Activated T-helper 2 cell treated with anti-CD3 and anti-CD28 coated beads, Interferon-gamma antibody, Interleukin-2, Interleukin-4, amounts not matched to agents 10 μg/mL and 5 μg/mL and 100 μg/mL, durations not matched to agents 14 hours and 24 hours and 36 hours (primary cell): ENCODE measurements around the gene ELFN1. TPM values are rescaled to one million over a fixed set of nuclear protein-coding genes. Genes with fewer than 3 reads are reported as not detected.
"Not testable (repeated sequence)": the region's sequence is repeated elsewhere in the genome, so short reads cannot be mapped to it uniquely, and the experiment has no call there.

Experiments used
- DNase-seq: peaks from one replicate; pipeline ENCODE4 v3.0.0; 2021; ENCODE audit warnings: low spot score
- H3K27ac Mint-ChIP-seq: one replicate; pipeline ENCODE4 v1.8.0; 2021; ENCODE audit warnings: mixed read lengths
- H3K27me3 Mint-ChIP-seq: one replicate; pipeline ENCODE4 v1.8.0; 2021; ENCODE audit warnings: low read depth, mixed read lengths
- H3K36me3 Mint-ChIP-seq: one replicate; pipeline ENCODE4 v1.8.0; 2021; ENCODE audit warnings: low read depth, mixed read lengths
- H3K4me1 Mint-ChIP-seq: one replicate; pipeline ENCODE4 v1.8.0; 2021; ENCODE audit warnings: low read depth, mixed read lengths
- H3K4me3 Mint-ChIP-seq: one replicate; pipeline ENCODE4 v1.8.0; 2021; ENCODE audit warnings: low read depth, mild to moderate bottlenecking, moderate library complexity, mixed read lengths
- H3K9me3 Mint-ChIP-seq: one replicate; pipeline ENCODE4 v1.8.0; 2021; ENCODE audit warnings: mixed read lengths
- intact Hi-C: fragments of 100-400 bp; cut with micrococcal nuclease; formaldehyde crosslinking; loops from one replicate; pipeline ENCODE4 v1.15.1; 2023
- total RNA-seq: library from RNA; stranded (reverse); gene quantifications from 2 replicates; pipeline ENCODE4 v1.2.3, GENCODE V29; 2022

ELFN1 gene
- total RNA-seq, 1 donor from 2014 or later = not detected

DNA sequence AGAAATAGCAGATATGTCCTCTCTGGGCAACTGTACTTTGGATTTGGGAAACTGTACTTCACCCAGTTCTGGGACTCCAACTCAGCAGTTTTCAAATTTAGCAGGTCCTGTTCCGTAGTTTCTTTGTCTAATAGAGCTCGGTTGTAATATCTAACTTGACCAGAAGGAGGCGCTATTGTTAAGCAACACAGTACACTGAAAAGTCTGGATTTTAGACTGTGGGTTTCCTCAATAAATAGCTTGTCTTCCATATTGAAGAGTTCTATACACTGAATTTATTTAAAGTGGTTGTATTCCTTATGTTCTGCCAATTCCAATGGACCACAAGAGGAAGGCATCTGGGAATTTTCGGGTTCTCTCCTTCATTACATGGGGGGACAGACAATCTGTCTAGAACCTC is 39.8 kb downstream of the ELFN1 start:
- no peaks in the 10 kb centered on the region for H3K27me3 Mint-ChIP-seq
- no peaks in the 10 kb centered on the region for H3K36me3 Mint-ChIP-seq
- H3K4me3 Mint-ChIP-seq = no peak overlapping the region
- H3K27ac Mint-ChIP-seq = no peak overlapping the region
- DNase-seq = no peak
- H3K9me3 Mint-ChIP-seq = peaks cover 8% of the 10 kb centered on the region
- intact Hi-C loops = no loop called here
- H3K4me1 Mint-ChIP-seq = no peaks in the 10 kb centered on the region

DNA sequence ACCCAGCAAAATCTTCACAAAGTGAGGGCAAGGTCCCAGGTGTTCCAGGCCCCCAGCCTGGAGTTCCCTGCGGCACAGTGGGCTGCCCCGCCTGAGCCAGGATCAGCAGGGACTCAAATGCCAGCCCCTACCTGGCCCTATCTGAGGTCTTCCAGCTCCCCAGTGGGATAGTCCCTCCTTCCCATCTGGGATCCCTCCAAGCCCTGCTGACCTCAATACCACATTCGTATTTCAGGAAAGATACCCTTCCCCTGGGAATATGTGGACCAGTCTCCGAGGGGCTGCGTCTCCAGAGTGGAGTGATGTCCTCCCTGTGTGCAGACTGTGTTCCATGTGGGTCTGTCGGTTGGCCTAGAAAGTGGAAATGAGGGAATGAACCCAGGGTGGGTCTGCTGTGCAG is 40.9 kb downstream of the ELFN1 start:
- Mint-ChIP-seq H3K36me3 (no peaks in the 10 kb centered on the region), H3K27ac (no peak overlapping the region), H3K27me3 (no peaks in the 10 kb centered on the region), H3K4me1 (no peaks in the 10 kb centered on the region), H3K9me3 (peaks cover 8% of the 10 kb centered on the region), H3K4me3 (no peak overlapping the region)
- intact Hi-C loops = no loop called here
- DNase-seq = no peak

DNA sequence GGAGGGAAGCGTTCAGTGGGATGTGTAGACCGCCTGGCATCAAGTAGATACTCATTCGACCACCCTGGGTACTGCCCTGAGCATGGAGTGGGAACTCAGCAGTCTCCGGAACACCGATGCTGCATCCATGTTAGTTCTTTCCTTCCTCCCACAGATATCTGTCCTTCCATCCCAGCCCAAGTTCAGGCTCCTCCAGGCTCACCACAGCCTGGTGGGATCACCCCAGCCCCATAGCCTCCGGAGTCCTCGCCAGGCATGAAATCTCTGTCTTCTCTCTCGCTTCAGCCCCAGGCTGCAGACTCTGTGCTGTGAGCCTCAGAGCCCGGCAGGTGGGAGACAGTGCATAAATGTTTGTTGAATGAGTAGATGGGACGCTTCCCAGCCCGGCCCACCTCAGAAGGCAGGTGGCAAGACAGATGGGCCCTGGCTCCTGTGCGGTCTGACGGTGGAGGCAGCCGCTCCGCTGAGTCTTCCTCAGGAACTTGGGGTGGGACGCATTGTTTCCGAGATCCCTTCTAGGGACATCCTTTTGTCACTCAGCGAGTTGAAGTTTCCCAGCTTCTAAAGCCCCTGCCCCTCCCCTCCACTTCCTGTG is 42.9 kb downstream of the ELFN1 start:
- H3K36me3 Mint-ChIP-seq = no peaks in the 10 kb centered on the region
- H3K27me3 Mint-ChIP-seq = no peaks in the 10 kb centered on the region
- no peak for DNase-seq
- intact Hi-C loops = no loop called here
- H3K9me3 Mint-ChIP-seq = peaks cover 8% of the 10 kb centered on the region
- no peak overlapping the region for H3K4me3 Mint-ChIP-seq
- no peaks in the 10 kb centered on the region for H3K4me1 Mint-ChIP-seq
- no peak overlapping the region for H3K27ac Mint-ChIP-seq

DNA sequence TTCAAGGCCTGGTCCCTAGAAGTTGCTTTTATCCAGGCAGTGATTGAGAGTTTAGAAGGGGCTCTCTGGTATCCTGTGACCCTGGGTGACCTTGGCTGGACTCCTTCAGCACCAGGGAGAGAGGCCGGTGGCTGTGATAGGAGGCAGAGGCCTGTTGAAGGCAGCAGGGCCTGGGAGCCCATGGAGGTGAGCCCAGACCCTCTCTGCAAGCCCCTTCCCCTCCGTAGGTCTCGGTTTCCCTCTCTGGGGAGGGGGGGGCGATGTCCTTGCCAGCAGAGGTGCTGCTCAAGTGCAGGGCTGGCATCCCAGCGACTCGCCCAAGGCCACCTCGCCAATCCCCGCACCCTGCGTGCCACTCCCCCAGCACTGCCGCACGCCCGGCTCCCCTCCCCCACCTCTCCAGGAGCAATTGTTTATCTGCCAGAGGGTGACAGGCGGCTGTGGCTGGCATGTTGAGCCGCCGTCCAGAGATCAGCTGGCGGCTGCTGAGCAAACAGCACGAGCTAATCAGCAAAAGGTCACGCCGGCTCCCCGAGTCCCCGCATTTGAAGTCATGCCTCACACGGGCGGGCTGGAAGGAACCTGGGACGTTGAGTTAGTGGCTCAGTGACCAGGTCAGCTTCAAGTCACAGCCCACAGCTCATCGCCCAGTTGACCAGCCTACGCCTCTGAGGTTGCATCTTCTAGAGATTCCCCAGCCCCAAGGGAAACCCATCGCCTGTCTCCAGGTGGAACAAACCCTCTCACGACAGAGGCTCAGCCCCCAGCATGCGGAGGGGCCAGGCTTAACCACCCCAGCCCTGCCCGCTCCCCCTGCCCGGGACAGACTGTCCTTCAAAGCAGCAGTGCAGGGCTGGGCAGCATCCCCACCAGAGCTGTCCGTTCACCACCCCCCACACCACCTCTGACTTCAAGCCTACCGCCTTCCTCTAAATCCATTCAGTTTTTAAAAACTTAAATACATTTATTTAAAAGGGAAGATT is 43.7 kb downstream of the ELFN1 start:
- Mint-ChIP-seq H3K4me3 (no peak overlapping the region), H3K27me3 (no peaks in the 10 kb centered on the region), H3K9me3 (peaks cover 8% of the 10 kb centered on the region), H3K4me1 (no peaks in the 10 kb centered on the region), H3K27ac (no peak overlapping the region), H3K36me3 (no peaks in the 10 kb centered on the region)
- intact Hi-C loops = no loop called here
- DNase-seq = no peak

DNA sequence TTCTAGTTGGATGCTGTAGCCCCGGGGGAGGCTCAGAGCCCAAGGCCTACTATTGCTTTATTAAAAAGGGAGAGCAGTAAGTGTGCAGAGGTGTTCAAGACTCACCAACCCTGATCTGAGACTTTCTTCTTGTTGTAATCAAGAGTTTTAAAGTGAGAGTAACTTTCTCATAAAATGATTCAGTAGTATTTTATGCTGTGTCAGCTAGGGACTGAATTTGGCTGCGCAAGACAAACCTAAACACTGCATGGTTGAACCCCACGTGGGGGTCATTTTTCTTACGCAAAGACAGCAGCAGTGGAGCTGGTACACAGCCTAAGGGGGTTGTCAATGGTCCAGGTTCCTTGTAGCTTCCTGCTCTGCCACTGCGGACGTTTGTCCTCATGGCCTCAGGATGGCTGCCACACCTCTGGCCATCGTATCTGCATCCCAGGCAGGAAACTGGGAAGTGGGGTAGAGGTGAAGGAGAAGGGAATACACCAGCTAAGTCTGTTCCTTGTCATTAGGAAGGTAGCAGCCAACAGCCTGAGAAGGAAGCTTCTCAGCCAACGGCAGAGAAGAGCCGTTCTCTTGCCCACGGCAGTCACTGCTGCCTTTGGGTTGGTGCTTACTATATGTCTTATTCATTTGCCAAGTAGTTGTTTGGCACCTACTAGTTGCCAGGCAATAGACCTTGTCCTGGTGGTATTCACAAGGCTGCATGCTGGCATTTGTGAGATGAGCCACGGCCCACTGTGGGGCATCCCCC is 44.7 kb downstream of the ELFN1 start:
- DNase-seq = no peak
- Mint-ChIP-seq H3K4me1 (no peaks in the 10 kb centered on the region), H3K36me3 (no peaks in the 10 kb centered on the region), H3K9me3 (peaks cover 5% of the 10 kb centered on the region), H3K27me3 (no peaks in the 10 kb centered on the region), H3K4me3 (no peak overlapping the region), H3K27ac (no peak overlapping the region)
- intact Hi-C loops = no loop called here

DNA sequence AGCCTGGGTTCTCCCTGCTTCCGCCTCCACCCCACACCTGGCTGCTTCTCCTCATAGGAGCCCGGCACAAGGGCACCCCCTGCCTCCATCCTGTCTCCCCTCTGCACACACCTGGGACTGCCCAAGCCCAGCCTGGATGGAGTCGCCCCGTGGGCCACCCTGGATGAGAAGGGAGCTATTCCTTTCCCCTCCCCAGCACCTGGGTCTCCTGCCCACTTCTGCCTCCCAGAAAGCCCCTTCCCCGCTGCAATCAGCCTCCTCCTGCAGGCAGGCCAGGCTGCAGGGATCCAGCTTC is 45.2 kb downstream of the ELFN1 start:
- no peaks in the 10 kb centered on the region for H3K27me3 Mint-ChIP-seq
- no peak overlapping the region for H3K27ac Mint-ChIP-seq
- no peaks in the 10 kb centered on the region for H3K4me1 Mint-ChIP-seq
- intact Hi-C loops = no loop called here
- no peak overlapping the region for H3K4me3 Mint-ChIP-seq
- DNase-seq = no peak
- H3K36me3 Mint-ChIP-seq = no peaks in the 10 kb centered on the region
- no peaks in the 10 kb centered on the region for H3K9me3 Mint-ChIP-seq

DNA sequence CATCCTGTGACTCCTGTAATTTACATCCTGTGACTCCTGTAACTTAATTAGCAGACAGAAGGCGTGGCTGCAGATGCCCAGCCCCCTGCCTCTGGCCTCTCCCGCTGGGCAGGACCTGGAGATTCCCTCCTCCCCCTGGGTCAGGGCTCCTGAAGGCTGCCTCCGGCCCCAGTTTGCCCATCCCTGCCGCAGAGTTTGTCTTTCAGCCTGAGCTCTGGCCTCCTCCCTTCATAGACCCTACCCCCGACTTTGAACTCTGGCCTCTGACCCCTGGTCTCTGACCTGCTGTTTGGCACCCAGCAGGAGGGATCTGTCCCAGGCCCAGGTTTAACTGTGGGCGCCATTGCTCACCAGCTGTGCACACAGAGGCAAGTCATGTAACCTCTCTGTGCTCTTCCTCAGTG is 45.6 kb downstream of the ELFN1 start:
- Mint-ChIP-seq H3K36me3 (no peaks in the 10 kb centered on the region), H3K27me3 (no peaks in the 10 kb centered on the region), H3K4me1 (no peaks in the 10 kb centered on the region), H3K9me3 (no peaks in the 10 kb centered on the region), H3K27ac (no peak overlapping the region), H3K4me3 (no peak overlapping the region)
- intact Hi-C loops = no loop called here
- no peak for DNase-seq

DNA sequence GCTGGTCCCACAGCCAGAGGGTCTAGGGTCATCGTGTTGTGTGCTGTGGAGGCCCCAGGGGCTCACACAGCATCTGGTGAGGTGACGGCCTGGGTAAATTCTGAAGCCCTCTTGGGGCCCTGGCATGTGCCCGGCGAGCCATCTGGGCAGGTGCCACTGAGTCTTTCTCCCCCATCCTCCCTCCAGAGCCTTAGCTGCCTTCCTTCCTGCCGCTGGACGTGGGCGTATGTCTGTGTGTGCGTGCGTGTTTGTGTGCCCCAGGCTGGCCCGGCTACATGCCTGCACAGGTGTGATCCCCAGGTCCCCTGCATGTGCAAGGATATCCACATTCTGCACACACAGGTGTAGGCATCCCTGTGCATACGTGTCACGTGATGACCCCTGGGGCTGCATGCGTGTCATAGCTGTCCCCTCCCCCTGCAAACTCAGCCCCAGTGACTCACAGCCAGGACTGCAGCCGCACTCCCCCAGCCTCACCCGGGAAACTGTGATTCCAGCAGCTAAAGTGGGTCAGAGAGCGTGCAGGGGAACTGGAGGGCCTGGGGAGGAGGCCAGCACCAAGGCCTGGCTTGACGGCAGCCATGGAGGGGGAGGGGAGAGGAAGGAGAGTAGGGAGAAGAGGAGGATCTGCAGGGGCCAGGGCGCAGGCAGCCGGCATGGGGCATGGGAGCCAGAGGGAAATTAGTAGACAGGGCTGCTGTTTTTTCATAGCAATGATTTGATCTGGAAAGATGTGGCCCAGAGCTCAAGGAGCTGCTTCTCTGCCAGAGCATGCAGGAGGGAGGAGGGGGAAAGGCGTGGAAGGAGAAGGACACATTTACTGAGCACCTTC is 46.4 kb downstream of the ELFN1 start:
- no peaks in the 10 kb centered on the region for H3K9me3 Mint-ChIP-seq
- intact Hi-C loops = no loop called here
- no peaks in the 10 kb centered on the region for H3K36me3 Mint-ChIP-seq
- H3K4me1 Mint-ChIP-seq = no peaks in the 10 kb centered on the region
- no peaks in the 10 kb centered on the region for H3K27me3 Mint-ChIP-seq
- H3K4me3 Mint-ChIP-seq = no peak overlapping the region
- DNase-seq = no peak
- no peak overlapping the region for H3K27ac Mint-ChIP-seq

DNA sequence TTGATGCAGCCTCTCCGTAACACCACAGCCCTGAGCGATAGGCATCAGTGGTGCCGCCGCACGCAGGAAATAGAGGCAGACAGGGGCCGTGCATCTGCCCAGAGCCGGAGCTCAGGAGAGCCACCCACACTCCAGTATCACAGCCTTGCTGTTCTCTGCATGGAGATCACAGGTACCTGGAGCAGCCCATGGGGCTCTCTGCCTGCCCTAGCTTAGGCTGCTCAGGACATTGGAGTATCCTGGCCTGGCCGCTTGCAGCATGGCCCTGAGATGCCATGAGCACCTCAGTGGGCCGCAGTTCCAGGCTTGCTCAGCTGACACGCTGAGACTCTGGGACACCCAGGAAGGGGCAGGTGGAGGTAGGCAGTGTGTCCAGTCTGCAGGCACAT is 47.0 kb downstream of the ELFN1 start:
- Mint-ChIP-seq H3K36me3 (no peaks in the 10 kb centered on the region), H3K27me3 (no peaks in the 10 kb centered on the region), H3K4me3 (no peak overlapping the region), H3K4me1 (no peaks in the 10 kb centered on the region), H3K27ac (no peak overlapping the region), H3K9me3 (no peaks in the 10 kb centered on the region)
- no peak for DNase-seq
- intact Hi-C loops = no loop called here

DNA sequence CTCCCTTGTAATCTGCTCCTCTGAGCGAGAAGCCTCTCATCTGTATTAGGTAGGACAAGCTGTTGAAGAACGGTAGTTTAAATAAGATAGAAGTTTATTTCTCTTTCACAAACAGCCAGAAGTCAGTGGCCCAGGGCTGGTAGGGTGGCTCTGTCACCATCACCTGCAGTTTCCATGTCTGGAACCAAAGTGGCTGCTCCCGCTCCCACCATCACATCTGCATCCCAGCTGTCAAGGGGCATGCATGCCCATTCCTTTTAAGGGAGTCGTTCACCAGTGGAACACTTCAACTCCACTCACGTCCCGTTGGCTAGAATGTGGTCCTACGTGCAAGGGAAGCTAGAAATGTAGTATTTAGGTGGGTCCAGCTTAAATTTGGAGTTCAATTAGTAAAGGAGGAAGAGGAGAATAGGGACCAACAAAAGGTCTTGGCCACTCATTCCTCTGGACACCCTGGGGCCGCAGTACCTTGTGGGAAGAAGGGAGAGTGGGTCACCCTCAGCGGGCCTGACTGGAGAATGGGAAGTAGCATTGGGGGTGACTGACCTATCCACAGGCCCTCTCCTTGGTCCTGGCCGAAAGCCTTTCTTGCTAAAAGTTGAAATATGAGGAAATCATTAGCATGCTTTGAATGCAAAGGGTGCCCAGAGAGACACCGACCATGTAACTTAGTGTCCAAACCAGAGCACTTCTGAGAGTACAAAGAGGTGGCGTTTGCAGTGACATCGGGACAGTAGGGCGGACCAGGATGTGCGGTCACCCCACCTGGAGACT is 48.0 kb downstream of the ELFN1 start:
- intact Hi-C loops = no loop called here
- no peak overlapping the region for H3K27ac Mint-ChIP-seq
- no peak for DNase-seq

DNA sequence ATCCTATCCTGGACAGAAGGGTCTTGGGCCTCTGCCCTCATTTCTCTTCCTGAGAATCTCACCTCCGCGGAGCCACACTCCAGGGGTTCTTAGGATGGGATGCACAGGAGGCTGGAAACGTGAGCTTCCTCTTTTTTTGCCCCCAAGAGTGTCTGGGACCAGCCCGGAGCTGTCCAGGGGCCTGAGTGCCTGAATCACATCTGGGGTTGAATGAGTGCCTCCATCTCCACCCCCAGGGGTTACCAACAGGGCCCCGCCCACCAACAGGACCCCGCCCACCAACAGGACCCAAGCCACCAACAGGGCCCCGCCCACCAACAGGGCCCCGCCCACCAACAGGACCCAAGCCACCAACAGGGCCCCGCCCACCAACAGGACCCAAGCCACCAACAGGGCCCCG is 48.8 kb downstream of the ELFN1 start:
- intact Hi-C loops, H3K4me1 Mint-ChIP-seq, H3K27me3 Mint-ChIP-seq, H3K27ac Mint-ChIP-seq, H3K9me3 Mint-ChIP-seq, H3K36me3 Mint-ChIP-seq, H3K4me3 Mint-ChIP-seq, DNase-seq: not testable (repeated sequence)

More for the DNA sequence above, 48.0 kb downstream of the ELFN1 start:
- Mint-ChIP-seq H3K4me3 (no peak overlapping the region), H3K27me3 (no peaks in the 10 kb centered on the region), H3K9me3 (no peaks in the 10 kb centered on the region), H3K4me1 (no peaks in the 10 kb centered on the region), H3K36me3 (no peaks in the 10 kb centered on the region)

DNA sequence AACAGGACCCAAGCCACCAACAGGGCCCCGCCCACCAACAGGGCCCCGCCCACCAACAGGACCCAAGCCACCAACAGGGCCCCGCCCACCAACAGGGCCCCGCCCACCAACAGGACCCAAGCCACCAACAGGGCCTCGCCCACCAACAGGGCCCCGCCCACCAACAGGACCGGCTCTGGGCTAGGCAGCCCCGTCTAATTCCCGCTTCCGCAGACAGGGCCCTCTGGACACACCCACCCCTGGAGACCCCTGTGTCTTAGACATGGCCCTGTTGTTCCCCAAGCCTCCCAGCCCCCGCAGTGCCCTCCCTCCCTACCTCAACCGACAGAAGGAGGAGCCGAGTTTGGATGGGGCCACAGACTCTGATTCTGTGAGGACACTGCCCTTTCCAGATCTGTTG is 49.2 kb downstream of the ELFN1 start:
- H3K4me3 Mint-ChIP-seq, H3K9me3 Mint-ChIP-seq, H3K27me3 Mint-ChIP-seq, H3K36me3 Mint-ChIP-seq, H3K27ac Mint-ChIP-seq, intact Hi-C loops, DNase-seq, H3K4me1 Mint-ChIP-seq: not testable (repeated sequence)
